Transverse colon (tissue), 4 donors: ENCODE results near the gene CHERP. TPM values are rescaled to one million over a fixed set of nuclear protein-coding genes. Genes with fewer than 3 reads are reported as not detected.
"Not testable (repeated sequence)": the region's sequence is repeated elsewhere in the genome, so short reads cannot be mapped to it uniquely, and the experiment has no call there.

Source experiments
- DNase-seq: peaks from one replicate; pipeline ENCODE4 v3.0.0-alpha.2; 2019
- H3K27ac ChIP-seq, 4 donors: fragments of 200-600 bp; sonication (generic); 2 replicates each; pipeline ENCODE4 v1.5.1; 2016 to 2018; ENCODE audit warnings: inconsistent platforms in 4 of 4
- H3K27me3 ChIP-seq: fragments of 200-600 bp; sonication (generic); 2 replicates; pipeline ENCODE4 v1.5.1; 2017; ENCODE audit warnings: inconsistent platforms
- H3K36me3 ChIP-seq, 4 donors: fragments of 200-600 bp; sonication (generic); 2 replicates each; pipeline ENCODE4 v1.5.1; 2017 to 2019; ENCODE audit warnings: inconsistent platforms in 4 of 4
- H3K4me1 ChIP-seq, 4 donors: fragments of 200-600 bp; sonication (generic); 2 replicates each; pipeline ENCODE4 v1.5.1; 2017 to 2020; ENCODE audit warnings: inconsistent platforms in 4 of 4
- H3K4me3 ChIP-seq, 4 donors: fragments of 200-600 bp; sonication (generic); 1 replicate in 1 of 4; 2 replicates in 3 of 4; pipeline versions ENCODE4 v1.5.1 to v1.6.1; 2017 to 2019; ENCODE audit warnings: inconsistent platforms in 4 of 4
- H3K9me3 ChIP-seq, 2 donors: fragments of 200-600 bp; sonication (generic); 2 replicates each; pipeline ENCODE4 v1.5.1; 2017 to 2019; ENCODE audit warnings: inconsistent platforms in 2 of 2
- CTCF ChIP-seq, 5 experiments: fragments of 200-600 bp in 3 of 5; fragments of 450-650 bp in 2 of 5; sonication (generic) in 3 of 5; IDR thresholded peaks; 1 replicate in 2 of 5; 2 replicates in 3 of 5; pipeline ENCODE4 v1.5.1; 2016 to 2017; ENCODE audit warnings: antibody characterized with exemption in 5 of 5, inconsistent platforms in 3 of 5, mild to moderate bottlenecking in 2 of 5, moderate library complexity in 1 of 5
- EP300 ChIP-seq: sonication (generic); formaldehyde crosslinking; IDR thresholded peaks from one replicate; pipeline ENCODE4 v1.6.1; 2017; ENCODE audit warnings: antibody characterized with exemption, low read depth
- POLR2A ChIP-seq: fragments of 450-650 bp; IDR thresholded peaks from one replicate; pipeline ENCODE4 v1.6.1; 2016; ENCODE audit warnings: antibody characterized with exemption, mild to moderate bottlenecking, moderate library complexity
- POLR2AphosphoS5 ChIP-seq, 3 donors: sonication (generic); formaldehyde crosslinking; IDR thresholded peaks; one replicate each; pipeline ENCODE4 v1.6.1; 2016; ENCODE audit warnings: antibody characterized with exemption in 3 of 3
- WGBS, 2 donors: methylation state at CpG; one replicate each; pipeline ENCODE4 v1.1.5; 2018; ENCODE audit warnings: low coverage in 1 of 2; 5-methylcytosine and 5-hydroxymethylcytosine counted together
- in situ Hi-C, 4 donors: fragments of 200-750 bp; cut with MboI; loops; one replicate each; pipeline versions ENCODE4 v1.15.0 to v1.15.1; 2017; ENCODE audit warnings: low sequenced_read_pairs in 3 of 4, low pct_ligation_motif_present in 1 of 4, low pct_unique_long_range_greater_than_20kb in 1 of 4
- intact Hi-C: fragments of 100-400 bp; cut with DNase I; formaldehyde crosslinking; loops from one replicate; pipeline ENCODE4 v1.15.1; 2023; ENCODE audit warnings: low total_unique reads
- total RNA-seq, 4 donors: library from RNA; depleted of rRNA; stranded (reverse); fragments of >200 nt; gene quantifications; one replicate each; pipeline ENCODE4 v1.1.0, GENCODE V29; 2016

Gene CHERP
- total RNA-seq, 4 donors from 2014 or later, result 14.4 to 54.7 (median 28.9) TPM

GRCh38 chr19:16509141-16510061, 32.8 kb downstream of the CHERP start:
- Histone ChIP-seq H3K9me3 (no peaks in the 10 kb centered on the region), H3K27me3 (no peaks in the 10 kb centered on the region), H3K4me1 (no peaks in the 10 kb centered on the region), H3K36me3 (peaks cover 0 to under 1% (median 0%) of the 10 kb centered on the region in 4 donors), H3K4me3 (no peak overlapping the region), H3K27ac (peak overlapping the region in 1 of 4 donors; percentile 12)
- WGBS, 2 donors, result 87% methylated on average over 28 of the region's 28 CpGs; no CpG with 5 or more reads in 1 of the 2 donors
- intact Hi-C loops (no loop called here), in situ Hi-C loops (no loop called here)
- no peak for DNase-seq
- TF ChIP-seq EP300, result no peak
- no peak for TF ChIP-seq CTCF (IDR thresholded peaks at IDR 0.05)
- TF ChIP-seq POLR2A, result no peak
- no peak for TF ChIP-seq POLR2AphosphoS5 (IDR thresholded peaks at IDR 0.05)

GRCh38 chr19:16508546-16508945, 33.7 kb downstream of the CHERP start:
- H3K27me3 ChIP-seq, result no peaks in the 10 kb centered on the region
- in situ Hi-C loops (no loop called here), intact Hi-C loops (no loop called here)
- no peak for TF ChIP-seq POLR2A
- H3K4me3 ChIP-seq, result no peak overlapping the region
- no peak for DNase-seq
- no peaks in the 10 kb centered on the region for H3K36me3 ChIP-seq
- no peaks in the 10 kb centered on the region for H3K4me1 ChIP-seq
- H3K9me3 ChIP-seq, result no peaks in the 10 kb centered on the region
- 96 to 100% methylated on average over 1 to 5 of the region's 5 CpGs for WGBS, 2 donors
- no peak overlapping the region for H3K27ac ChIP-seq

GRCh38 chr19:16506961-16507360, 35.3 kb downstream of the CHERP start:
- no peak for DNase-seq
- Histone ChIP-seq H3K9me3 (no peaks in the 10 kb centered on the region), H3K4me1 (no peaks in the 10 kb centered on the region), H3K4me3 (no peak overlapping the region), H3K36me3 (no peaks in the 10 kb centered on the region), H3K27ac (no peak overlapping the region), H3K27me3 (no peaks in the 10 kb centered on the region)
- 86 to 88% methylated on average over 4 to 6 of the region's 6 CpGs for WGBS, 2 donors
- intact Hi-C loops, result no loop called here
- TF ChIP-seq EP300 (no peak), POLR2AphosphoS5 (IDR thresholded peaks at IDR 0.05) (no peak), CTCF (IDR thresholded peaks at IDR 0.05) (no peak), POLR2A (no peak)
- in situ Hi-C loops, result no loop called here

GRCh38 chr19:16506161-16506560, 36.1 kb downstream of the CHERP start:
- DNase-seq, H3K9me3 ChIP-seq, H3K27me3 ChIP-seq, in situ Hi-C loops, H3K36me3 ChIP-seq, H3K4me3 ChIP-seq, H3K4me1 ChIP-seq, intact Hi-C loops, H3K27ac ChIP-seq: not testable (repeated sequence)
- 86 to 89% methylated on average over 3 to 11 of the region's 11 CpGs for WGBS, 2 donors

GRCh38 chr19:16504271-16504670, 38.0 kb downstream of the CHERP start:
- intact Hi-C loops (no loop called here), in situ Hi-C loops (no loop called here)
- Histone ChIP-seq H3K4me3 (no peak overlapping the region), H3K9me3 (no peaks in the 10 kb centered on the region), H3K27ac (no peak overlapping the region), H3K36me3 (no peaks in the 10 kb centered on the region), H3K27me3 (no peaks in the 10 kb centered on the region), H3K4me1 (no peaks in the 10 kb centered on the region)
- no peak for DNase-seq
- WGBS, 2 donors, result 90 to 92% methylated on average over 3 of the region's 3 CpGs
- TF ChIP-seq POLR2A (no peak), EP300 (no peak), CTCF (IDR thresholded peaks at IDR 0.05) (no peak), POLR2AphosphoS5 (IDR thresholded peaks at IDR 0.05) (no peak)
